IPS DF 19.7 (cell line): ENCODE data around the gene FAM234B.

Source experiments
- DNase-seq: peaks from one replicate; pipeline ENCODE4 v3.0.0-alpha.2; 2013; ENCODE audit warnings: low read depth, low spot score

FAM234B gene

DNA sequence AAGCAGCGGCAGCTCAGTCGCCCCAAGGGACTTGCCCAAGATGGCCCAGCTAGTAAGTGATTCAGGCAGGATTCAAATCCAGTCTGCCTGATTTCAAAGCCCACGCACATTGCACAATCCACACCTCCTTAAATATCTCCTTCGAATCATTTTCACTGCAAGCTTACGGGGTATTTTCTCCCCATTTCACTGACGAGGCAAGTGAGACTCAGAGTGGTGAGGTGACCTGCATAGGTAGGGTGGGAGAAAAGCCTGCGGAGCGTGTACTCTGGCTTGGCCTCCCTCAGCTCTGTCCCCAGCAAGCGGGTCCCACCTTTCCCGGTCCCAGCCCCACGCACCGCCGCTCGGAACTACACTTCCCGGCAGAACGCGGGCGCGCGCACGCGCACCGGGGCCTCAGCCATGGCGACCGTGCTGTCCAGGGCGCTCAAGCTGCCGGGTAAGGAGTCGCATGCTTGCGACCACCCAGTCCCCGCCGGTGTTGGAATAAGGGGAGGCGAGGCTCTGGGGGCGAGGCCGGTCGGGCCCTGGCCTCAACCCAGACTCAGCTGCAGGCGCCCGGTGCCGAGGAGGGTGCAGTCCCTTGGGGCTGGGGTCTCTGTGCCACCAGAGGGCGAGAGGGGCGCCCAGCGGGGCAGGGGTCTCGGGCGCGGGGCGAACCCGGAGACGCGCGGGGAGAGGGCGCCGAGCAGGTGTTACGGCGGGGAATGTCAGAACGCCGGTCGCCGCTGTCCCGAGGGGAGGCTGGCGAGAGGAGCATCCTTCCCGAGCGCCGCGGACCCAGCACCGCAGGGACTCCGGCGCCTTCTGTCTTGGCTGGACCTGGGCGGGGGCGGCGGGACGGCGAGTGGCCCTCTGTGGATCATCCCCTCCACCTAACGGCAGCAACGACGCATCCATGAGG, at the start of gene FAM234B:
Gene FAM234B, plus strand, starts transcription at position 380 of the 904 bp plus-strand sequence. Its CDS starts 23 bp downstream, at position 403.
- DNase-seq = peak; percentile 25

DNA sequence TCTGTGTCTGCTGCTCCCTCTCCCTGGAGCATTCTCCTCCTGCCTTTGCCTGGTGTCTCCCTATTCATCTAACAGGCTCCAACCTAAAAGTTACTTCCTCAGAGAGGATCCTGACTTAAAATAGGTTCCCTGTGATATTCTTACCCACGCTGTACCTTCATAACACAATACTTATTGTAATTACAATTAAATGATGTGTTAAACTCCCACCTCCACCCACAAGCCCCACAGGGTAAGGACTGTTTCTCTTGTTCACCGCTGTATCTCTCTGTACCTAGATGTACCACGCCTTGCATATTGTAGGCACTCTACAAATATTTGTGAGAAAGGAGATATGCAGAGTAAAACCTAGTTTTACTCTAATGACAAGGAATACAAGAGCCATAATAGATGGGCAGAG, 49.1 kb upstream of the FAM234B start:
- DNase-seq = no peak

- no peak for DNase-seq
Observed at GRCh38 chr12:12996209-12996608, 48.0 kb upstream of the FAM234B start.

GRCh38 chr12:12997156-12997555, 47.0 kb upstream of the FAM234B start:
- DNase-seq = no peak

GRCh38 chr12:12997734-12998133, 46.4 kb upstream of the FAM234B start:
- no peak for DNase-seq

DNA sequence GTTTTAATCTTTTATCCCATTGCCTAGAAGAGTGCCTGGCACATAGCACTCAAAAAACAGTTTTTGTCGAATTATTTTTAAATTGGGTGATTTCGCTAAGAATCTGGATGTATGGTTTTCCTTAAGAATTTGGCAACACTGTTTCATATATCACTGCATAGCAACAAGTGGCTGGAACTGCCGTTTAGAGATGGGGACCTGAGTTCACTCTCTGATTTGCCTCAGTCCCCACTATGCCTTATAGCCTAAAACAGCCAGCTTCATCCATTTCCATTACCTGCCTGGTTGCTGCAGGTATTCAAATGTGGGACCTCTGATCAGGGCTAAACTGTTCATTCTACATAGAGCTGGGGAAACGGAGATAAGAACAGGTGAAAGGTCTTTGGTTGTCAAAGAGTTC, 45.9 kb upstream of the FAM234B start:
- no peak for DNase-seq

- no peak for DNase-seq
Observed at GRCh38 chr12:12999271-12999958, 44.8 kb upstream of the FAM234B start.

GRCh38 chr12:12999959-13000615, 44.1 kb upstream of the FAM234B start, which contains the start of gene HEBP1:
Gene HEBP1 (minus strand): TSS chr12:13000265. CDS start chr12:13000114, 151 bp downstream.
- DNase-seq = no peak

GRCh38 chr12:13000616-13000924, 43.6 kb upstream of the FAM234B start:
- no peak for DNase-seq

- DNase-seq = no peak
Observed at GRCh38 chr12:13000925-13001774, 43.0 kb upstream of the FAM234B start.

DNA sequence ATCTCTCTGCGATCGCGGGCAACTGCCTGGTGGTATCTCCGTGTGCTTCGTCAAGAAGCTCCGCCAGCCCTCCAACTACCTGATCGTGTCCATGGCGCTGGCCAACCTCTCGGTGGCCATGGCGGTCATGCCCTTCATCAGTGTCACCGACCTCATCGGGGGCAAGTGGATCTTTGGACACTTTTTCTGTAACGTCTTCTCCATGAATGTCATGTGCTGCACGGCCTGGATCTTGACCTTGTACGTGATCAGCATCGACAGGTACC, 42.5 kb upstream of the FAM234B start:
- DNase-seq = no peak

DNA sequence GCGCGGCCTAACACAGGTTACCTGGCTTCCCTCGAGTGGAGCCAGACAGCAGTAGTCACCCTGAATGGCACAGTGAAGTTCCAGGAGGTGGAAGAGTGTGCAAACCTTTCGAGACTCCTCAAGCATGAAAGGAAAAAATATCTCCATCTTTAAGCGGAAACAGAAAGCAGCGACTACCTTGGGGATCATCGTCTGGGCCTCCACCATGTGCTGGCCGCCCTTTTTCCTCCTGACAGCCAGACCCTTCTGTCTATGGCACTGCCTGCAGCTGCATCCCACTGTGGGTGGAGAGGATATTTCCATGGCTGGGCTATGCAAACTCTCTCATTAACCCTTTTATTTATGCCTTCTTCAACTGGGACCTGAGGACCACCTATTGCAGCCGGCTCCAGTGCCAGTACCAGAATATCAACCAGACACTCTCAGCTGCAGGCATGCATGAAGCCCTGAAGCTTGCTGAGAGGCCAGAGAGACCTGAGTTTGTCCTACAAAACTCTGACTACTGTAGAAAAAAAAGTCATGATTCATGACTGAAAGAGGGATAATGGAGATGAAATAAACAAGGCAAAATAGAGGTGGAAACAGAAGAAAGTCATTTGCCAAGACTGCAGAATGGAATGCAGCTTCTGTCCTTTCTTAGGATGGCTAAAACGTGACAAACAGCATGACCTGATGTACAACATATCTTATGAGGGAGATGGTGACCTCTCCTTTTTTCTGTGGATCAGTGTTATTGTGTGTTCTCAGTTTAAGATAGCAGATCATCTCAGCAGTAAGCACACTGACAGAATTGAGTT, 41.7 kb upstream of the FAM234B start:
- no peak for DNase-seq

DNA sequence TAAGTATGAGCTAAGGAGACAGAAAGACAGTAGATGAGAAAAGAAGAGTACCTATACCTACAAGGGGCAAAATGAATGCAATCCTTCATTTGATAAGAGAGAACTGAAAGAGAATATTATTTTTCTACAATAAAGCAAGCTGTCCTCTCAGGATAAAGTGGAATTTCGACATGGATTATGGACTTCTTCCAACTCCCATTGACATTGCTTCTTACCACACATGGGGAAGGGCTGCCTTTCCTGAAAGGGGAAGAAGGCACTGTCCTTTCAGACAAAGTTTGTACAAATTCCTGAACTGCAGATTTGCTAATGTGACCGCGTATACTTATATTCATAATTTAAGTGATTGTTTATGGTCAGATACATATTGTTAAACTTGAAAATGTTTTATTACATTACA, 39.8 kb upstream of the FAM234B start:
- no peak for DNase-seq

DNA sequence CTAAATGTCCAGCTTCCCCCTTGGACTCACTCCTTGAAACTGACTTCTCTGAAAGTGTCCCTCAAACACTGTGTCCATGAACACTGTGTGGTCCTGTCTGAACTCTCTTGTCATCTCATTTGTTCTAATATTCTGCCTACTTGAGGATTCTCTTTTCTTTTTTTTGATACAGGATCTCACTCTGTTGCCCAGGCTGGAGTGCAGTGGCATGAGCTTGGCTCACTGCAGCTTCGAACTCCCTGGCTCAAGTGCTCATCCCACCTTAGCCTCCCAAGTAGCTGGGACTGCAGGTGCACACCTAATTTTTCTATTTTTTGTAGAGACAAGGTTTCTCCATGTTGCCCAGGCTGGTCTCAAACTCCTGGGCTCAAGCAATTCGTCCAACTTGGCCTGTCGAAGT, 39.2 kb upstream of the FAM234B start:
- no peak for DNase-seq

- no peak for DNase-seq
Observed at GRCh38 chr12:13005649-13006048, 38.5 kb upstream of the FAM234B start.

DNA sequence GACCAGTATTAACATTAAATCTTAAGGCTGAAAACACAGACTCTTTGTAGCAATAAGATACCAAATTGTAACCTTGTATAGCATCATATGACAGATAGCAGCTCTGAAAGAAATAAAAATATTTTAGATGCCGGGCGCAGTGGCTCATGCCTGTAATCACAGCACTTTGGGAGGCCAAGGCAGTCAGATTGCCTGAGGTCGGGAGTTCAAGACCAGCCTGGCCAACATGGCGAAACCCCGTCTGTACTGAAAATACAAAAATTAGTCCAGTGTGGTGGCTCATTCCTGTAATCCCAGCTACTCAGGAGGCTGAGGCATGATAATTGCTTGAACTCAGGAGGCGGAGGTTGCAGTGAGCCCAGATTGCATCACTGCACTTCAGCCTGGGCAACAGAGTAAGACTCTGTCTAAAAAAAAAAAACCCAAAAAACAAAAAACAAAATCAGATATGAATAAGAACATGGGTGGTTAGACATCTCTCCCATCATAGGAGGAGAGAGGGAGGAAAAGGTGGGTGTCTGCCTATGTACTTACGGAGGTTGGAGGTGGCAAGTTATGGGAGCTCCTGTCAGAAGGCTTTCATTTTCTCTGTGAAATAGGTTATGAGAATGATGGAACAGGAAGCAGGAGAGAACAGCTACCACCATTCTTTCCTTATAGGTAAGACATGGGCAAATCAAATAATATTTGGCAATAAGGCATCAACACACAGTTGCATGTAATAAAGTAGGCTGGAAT, 36.5 kb upstream of the FAM234B start:
- no peak for DNase-seq

GRCh38 chr12:13008741-13009380, 35.3 kb upstream of the FAM234B start:
- no peak for DNase-seq

DNA sequence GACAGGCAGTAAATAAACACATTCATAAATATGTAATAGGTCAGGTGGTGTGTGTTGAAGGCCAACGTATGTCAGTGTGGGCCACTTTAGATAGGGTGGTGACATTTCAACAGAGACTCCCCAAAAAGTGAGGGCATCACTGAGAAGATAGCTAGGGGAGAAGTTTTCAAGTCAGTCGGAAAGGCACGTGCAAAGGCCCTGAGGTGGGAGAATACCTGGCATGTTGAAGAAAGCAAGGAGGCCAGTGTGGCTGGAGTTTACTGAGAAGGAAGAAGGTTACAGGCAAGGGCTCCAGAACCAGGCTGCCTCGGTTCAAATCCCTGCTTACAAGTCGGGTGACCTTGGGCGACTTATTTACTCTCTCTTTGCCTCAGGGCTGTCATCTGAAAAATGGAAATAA, 33.1 kb upstream of the FAM234B start:
- DNase-seq = no peak

DNA sequence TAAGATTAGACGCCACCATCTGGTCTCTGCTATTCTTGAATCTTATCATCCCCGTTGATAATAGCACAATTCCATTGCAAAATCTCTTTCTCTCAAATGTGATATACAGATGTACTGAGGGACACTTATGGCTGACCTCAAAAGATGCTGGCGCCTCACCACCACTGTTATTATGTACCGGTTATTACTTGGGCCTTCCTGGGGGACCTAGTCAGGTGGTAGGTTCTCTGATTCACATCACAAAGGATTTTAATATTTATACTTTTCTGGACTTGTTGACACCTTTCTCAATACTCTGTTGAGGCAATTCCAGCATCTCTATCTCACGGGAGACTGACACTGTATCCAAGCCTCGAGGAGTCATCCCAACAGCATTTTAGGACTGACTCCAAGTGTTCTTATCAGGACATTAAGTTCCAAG, 21.3 kb upstream of the FAM234B start:
- DNase-seq = no peak
